C4-2B (cell line): Measurements from ENCODE around the gene NNMT.

Source experiments
- H3K27ac ChIP-seq: fragments of 450-650 bp; 2 replicates; pipeline ENCODE4 v1.5.1; 2017
- CTCF ChIP-seq: fragments of 450-650 bp; conservative IDR thresholded peaks from 2 replicates; pipeline ENCODE4 v1.5.1; 2017; ENCODE audit warnings: mild to moderate bottlenecking
- ZFX ChIP-seq: fragments of 450-650 bp; IDR thresholded peaks from 2 replicates; pipeline ENCODE4 v1.6.1; 2017

The NNMT gene

GRCh38 chr11:114273890-114274635 lies 22.1 kb upstream of the NNMT start:
- H3K27ac ChIP-seq = no peak overlapping the region

GRCh38 chr11:114274637-114275036 lies 21.6 kb upstream of the NNMT start:
- no peak overlapping the region for H3K27ac ChIP-seq
- TF ChIP-seq CTCF (no peak), ZFX (no peak)

More at GRCh38 chr11:114273890-114274635, 22.1 kb upstream of the NNMT start:
- TF ChIP-seq CTCF (no peak), ZFX (no peak)

- TF ChIP-seq ZFX (no peak), CTCF (no peak)
These were observed 20.9 kb upstream of the NNMT start for GRCh38 chr11:114275280-114275679.

GRCh38 chr11:114276077-114276476 lies 20.1 kb upstream of the NNMT start:
- no peak overlapping the region for H3K27ac ChIP-seq
- TF ChIP-seq CTCF (no peak), ZFX (no peak)

More at GRCh38 chr11:114275280-114275679, 20.9 kb upstream of the NNMT start:
- no peak overlapping the region for H3K27ac ChIP-seq

- TF ChIP-seq ZFX = no peak
- no peak; the same call in 1 of the 2 replicates for TF ChIP-seq CTCF
- H3K27ac ChIP-seq = no peak overlapping the region
These were observed 18.4 kb upstream of the NNMT start for GRCh38 chr11:114277637-114278341.

GRCh38 chr11:114278342-114279065 lies 17.7 kb upstream of the NNMT start:
- no peak for TF ChIP-seq ZFX
- no peak for TF ChIP-seq CTCF
- no peak overlapping the region for H3K27ac ChIP-seq
